ENCODE results near the gene UBALD2. TPM values are rescaled to one million over a fixed set of nuclear protein-coding genes. Genes with fewer than 3 reads are reported as not detected.
A peak's percentile ranks its signal among the peaks of the same experiment; 100 is the strongest.
"Not testable (repeated sequence)": the region's sequence is repeated elsewhere in the genome, so short reads cannot be mapped to it uniquely, and the experiment has no call there.

The UBALD2 gene
- polyA plus RNA-seq, 2 of the 4 experiments (the other 2 are of a cell fraction): 12.8 to 21.5 TPM

GRCh38 chr17:76267051-76267576 lies 2.0 kb downstream of the UBALD2 start (continued):
- no peak for TF ChIP-seq CTCF (IDR thresholded peaks at IDR 0.05)

GRCh38 chr17:76267581-76268001 lies 2.4 kb downstream of the UBALD2 start:
- not testable (repeated sequence) for H3K9me3 ChIP-seq; H3K27ac ChIP-seq; H3K4me3 ChIP-seq; H3K4me2 ChIP-seq; DNase-seq (ENCODE audit: low read depth in 1 of 2, low spot score in 1 of 2); FAIRE-seq; ATAC-seq
- POLR2A ChIA-PET: interaction anchor here (1.1 to 1.6 kb wide), 3 partner anchors 12 to 27 kb away, joined by 4 to 6 read pairs (median 5); partner anchors contain the start of gene RNF157
- H3K4me1 ChIP-seq: peaks cover 25% of the 10 kb centered on the region
- 95% methylated on average over 13 of the region's 13 CpGs for WGBS (ENCODE audit: missing lambda C conversion rate)
- CTCF ChIA-PET: interaction anchor here (0.6 to 19.6 kb wide), 13 partner anchors 12 to 358 kb away, joined by 3 to 755 read pairs (median 7); partner anchors contain the start of genes CDK3 and EXOC7

- POLR2A ChIA-PET: interaction anchor here (0.7 to 1.1 kb wide), 2 partner anchors 27 to 93 kb away, joined by 3 to 4 read pairs; partner anchors contain the start of gene RNF157
- FAIRE-seq: no peak
- Histone ChIP-seq H3K4me2 (peak overlapping the region; percentile 13; the same call in 1 of the 3 replicates), H3K4me1 (peaks cover 25% of the 10 kb centered on the region), H3K4me3 (no peak overlapping the region), H3K27ac (peak overlapping the region in 1 of 2 experiments; percentile 38; a peak in 2 of 6 replicates), H3K9me3 (no peaks in the 10 kb centered on the region)
- no peak for DNase-seq (ENCODE audit: low read depth in 1 of 2, low spot score in 1 of 2)
- CTCF ChIA-PET: interaction anchor here (0.7 to 19.6 kb wide), 13 partner anchors 10 to 268 kb away, joined by 3 to 755 read pairs (median 4); partner anchors contain the start of genes CDK3 and EXOC7
- TF ChIP-seq PBX3 (IDR thresholded peaks at IDR 0.05): no peak
- TF ChIP-seq EP300 (IDR thresholded peaks at IDR 0.05): no peak
- TF ChIP-seq ZC3H11A (IDR thresholded peaks at IDR 0.05): no peak
- TF ChIP-seq CTCF (IDR thresholded peaks at IDR 0.05): no peak
- no peak for TF ChIP-seq NPAS2 (CRISPR knock-in tag; IDR thresholded peaks at IDR 0.05; ENCODE audit: borderline replicate concordance)
- 80% methylated on average over 8 of the region's 9 CpGs for WGBS (ENCODE audit: missing lambda C conversion rate)
- ATAC-seq: no peak
Observed at GRCh38 chr17:76268015-76268749, 3.0 kb downstream of the UBALD2 start.

GRCh38 chr17:76268991-76269981 lies 4.1 kb downstream of the UBALD2 start:
- H3K4me2 ChIP-seq: no peak overlapping the region
- POLR2A ChIA-PET: no interaction called here
- no peaks in the 10 kb centered on the region for H3K9me3 ChIP-seq
- no peak overlapping the region for H3K4me3 ChIP-seq
- CTCF ChIA-PET: interaction anchor here (0.6 to 19.6 kb wide), 19 partner anchors 11 to 269 kb away, joined by 3 to 755 read pairs (median 3); partner anchors contain the start of genes CDK3 and EXOC7
- peaks cover 21% of the 10 kb centered on the region for H3K4me1 ChIP-seq
- no peak for ATAC-seq
- 0 out of 6 replicates have a peak overlapping the region, but pooled peaks of 1 of the 2 experiments have one; percentile 16 for H3K27ac ChIP-seq
- no peak for FAIRE-seq
- no peak for DNase-seq (ENCODE audit: low read depth in 1 of 2, low spot score in 1 of 2)
- WGBS (ENCODE audit: missing lambda C conversion rate): 84% methylated on average over 12 of the region's 12 CpGs
- TF ChIP-seq CEBPB (IDR thresholded peaks at IDR 0.05): no peak
- TF ChIP-seq ESRRA (IDR thresholded peaks at IDR 0.05; ENCODE audit: borderline replicate concordance, low read length): no peak
- TF ChIP-seq BCL3 (IDR thresholded peaks at IDR 0.05): no peak
- no peak for TF ChIP-seq MAZ (IDR thresholded peaks at IDR 0.05; ENCODE audit: borderline replicate concordance, low read depth, low read length)
- no peak for TF ChIP-seq EHMT2 (IDR thresholded peaks at IDR 0.05; ENCODE audit: low read depth)
- no peak for TF ChIP-seq HOXA7 (CRISPR knock-in tag; IDR thresholded peaks at IDR 0.05)
- no peak for TF ChIP-seq ZC3H11A (IDR thresholded peaks at IDR 0.05)
- no peak for TF ChIP-seq TP53 (CRISPR knock-in tag; IDR thresholded peaks at IDR 0.05)
- TF ChIP-seq ATOH8 (CRISPR knock-in tag; IDR thresholded peaks at IDR 0.05; ENCODE audit: low read depth): no peak
- TF ChIP-seq CBX8 (IDR thresholded peaks at IDR 0.05): no peak
- no peak for TF ChIP-seq CHD2 (IDR thresholded peaks at IDR 0.05; ENCODE audit: low read length, partially characterized antibody)
- TF ChIP-seq KDM5A (IDR thresholded peaks at IDR 0.05): no peak
- no peak for TF ChIP-seq HES2 (IDR thresholded peaks at IDR 0.05)
- TF ChIP-seq POLR2A (IDR thresholded peaks at IDR 0.05; ENCODE audit: low read length): no peak
- no peak for TF ChIP-seq RCOR1 (IDR thresholded peaks at IDR 0.05; ENCODE audit: low read depth, low read length)
